H1 (cell line): ENCODE measurements around the gene STXBP5. TPM values are rescaled to one million over a fixed set of nuclear protein-coding genes. Genes with fewer than 3 reads are reported as not detected.
"Not testable (repeated sequence)": the region's sequence is repeated elsewhere in the genome, so short reads cannot be mapped to it uniquely, and the experiment has no call there.

ENCODE experiments used
- CTCF ChIA-PET: fragments of 300-600 bp; sonication (Branson Sonifier 250); formaldehyde crosslinking; loops from one replicate; lab custom pipeline; 2021; ENCODE audit not compliant: partially characterized antibody; lab: Charles Lee
- POLR2A ChIA-PET: fragments of 300-600 bp; sonication (Branson Sonifier 250); formaldehyde crosslinking; loops from one replicate; lab custom pipeline; 2021; ENCODE audit warnings: inconsistent platforms; ENCODE audit not compliant: partially characterized antibody; lab: Charles Lee
- DNase-seq, 2 experiments: peaks; one replicate each; pipeline versions ENCODE4 v3.0.0 to v3.0.0-alpha.2; 2010 to 2022; ENCODE audit warnings: low spot score in 2 of 2, low read depth in 1 of 2, mixed read lengths in 1 of 2
- FAIRE-seq: peaks from 2 replicates; lab custom pipeline; 2011; peaks lifted over from hg19 to GRCh38; lab: Jason Lieb, UNC
- H2AFZ ChIP-seq: 2 replicates; pipeline ENCODE4 v1.8.1; 2012; ENCODE audit warnings: low read length, inconsistent platforms
- H2AK5ac ChIP-seq: 2 replicates; pipeline ENCODE4 v1.6.1; 2013; ENCODE audit warnings: low read depth, low read length
- H2BK120ac ChIP-seq: replicated peaks from 2 replicates; pipeline ENCODE3; 2013; ENCODE audit warnings: low read depth, low read length, inconsistent platforms
- H2BK12ac ChIP-seq: 2 replicates; pipeline ENCODE4 v1.6.1; 2013; ENCODE audit warnings: low read depth, low read length
- H2BK15ac ChIP-seq: 2 replicates; pipeline ENCODE4 v1.6.1; 2013; ENCODE audit warnings: low read length
- H2BK20ac ChIP-seq: 2 replicates; pipeline ENCODE4 v1.6.1; 2013; ENCODE audit warnings: low read length
- H2BK5ac ChIP-seq: 2 replicates; pipeline ENCODE4 v1.6.1; 2013; ENCODE audit warnings: low read depth, low read length
- H3K14ac ChIP-seq: 2 replicates; pipeline ENCODE4 v1.6.1; 2013; ENCODE audit warnings: inconsistent platforms; ENCODE audit not compliant: insufficient read length
- H3K18ac ChIP-seq: 2 replicates; pipeline ENCODE4 v1.6.1; 2013; ENCODE audit warnings: low read length; ENCODE audit errors: extremely low read depth
- H3K23ac ChIP-seq: 2 replicates; pipeline ENCODE4 v1.6.1; 2013; ENCODE audit warnings: inconsistent platforms; ENCODE audit not compliant: insufficient read length
- H3K23me2 ChIP-seq: 2 replicates; pipeline ENCODE4 v1.6.1; 2013; ENCODE audit warnings: low read depth, low read length
- H3K27ac ChIP-seq: 2 replicates; pipeline ENCODE4 v1.6.1; 2011; ENCODE audit warnings: low read depth, low read length, inconsistent platforms
- H3K27me3 ChIP-seq, 4 experiments: replicated peaks in 1 of 4; 1 replicate in 1 of 4; 2 replicates in 3 of 4; pipeline versions ENCODE4 v1.6.1 to v1.8.1; 2011 to 2013; ENCODE audit warnings: low read length in 3 of 4, mild to moderate bottlenecking in 3 of 4, inconsistent platforms in 2 of 4, mixed read lengths in 2 of 4, moderate library complexity in 1 of 4; ENCODE audit not compliant: control insufficient read depth in 3 of 4, insufficient read depth in 3 of 4; ENCODE audit errors: extremely low read depth in 1 of 4
- H3K36me3 ChIP-seq, 4 experiments: 2 replicates each; pipeline versions ENCODE4 v1.6.1 to v1.8.1; 2011 to 2013; ENCODE audit warnings: mild to moderate bottlenecking in 4 of 4, low read length in 3 of 4, moderate library complexity in 2 of 4, control low read depth in 1 of 4, inconsistent platforms in 1 of 4; ENCODE audit not compliant: insufficient read depth in 4 of 4, control insufficient read depth in 2 of 4
- H3K4ac ChIP-seq: replicated peaks from 2 replicates; pipeline ENCODE3; 2013; ENCODE audit warnings: low read length, low read depth, mixed read lengths, inconsistent platforms; ENCODE audit not compliant: insufficient read length
- H3K4me1 ChIP-seq, 4 experiments: replicated peaks in 1 of 4; 1 replicate in 1 of 4; 2 replicates in 3 of 4; pipeline versions ENCODE4 v1.6.1 to v1.8.1; 2011 to 2013; ENCODE audit warnings: low read length in 3 of 4, inconsistent platforms in 2 of 4, mixed read lengths in 1 of 4; ENCODE audit not compliant: insufficient read depth in 4 of 4, control insufficient read depth in 3 of 4
- H3K4me2 ChIP-seq, 2 experiments: 2 replicates each; pipeline versions ENCODE4 v1.6.1 to v1.8.1; 2011 to 2013; ENCODE audit warnings: low read depth in 2 of 2, low read length in 2 of 2, control low read depth in 1 of 2, inconsistent platforms in 1 of 2, mild to moderate bottlenecking in 1 of 2; ENCODE audit not compliant: insufficient read depth in 1 of 2
- H3K4me3 ChIP-seq, 4 experiments: fragments of 200-600, 300-600 bp in 1 of 4; sonication (generic), shearing (Covaris generic), sonication (Bioruptor Twin) in 1 of 4; 2 replicates each; pipeline versions ENCODE4 v1.5.1 to v1.8.1; 2011 to 2016; ENCODE audit warnings: low read length in 4 of 4, low read depth in 3 of 4, control low read depth in 2 of 4, inconsistent platforms in 2 of 4, mild to moderate bottlenecking in 2 of 4, mixed read lengths in 1 of 4, moderate library complexity in 1 of 4; ENCODE audit not compliant: insufficient read depth in 2 of 4; ENCODE audit errors: extremely low read depth in 1 of 4
- H3K56ac ChIP-seq: replicated peaks from 2 replicates; pipeline ENCODE3; 2013; ENCODE audit warnings: low read depth, mild to moderate bottlenecking, mixed read lengths, low read length, inconsistent platforms; ENCODE audit not compliant: insufficient read length
- H3K79me1 ChIP-seq: 2 replicates; pipeline ENCODE4 v1.6.1; 2013; ENCODE audit warnings: low read depth, low read length, control low read depth
- H3K79me2 ChIP-seq, 2 experiments: 2 replicates each; pipeline versions ENCODE4 v1.6.1 to v1.8.1; 2012 to 2013; ENCODE audit warnings: low read length in 2 of 2, mild to moderate bottlenecking in 2 of 2, inconsistent platforms in 1 of 2; ENCODE audit not compliant: insufficient read depth in 2 of 2, control insufficient read depth in 1 of 2
- H3K9ac ChIP-seq, 4 experiments: replicated peaks in 1 of 4; 1 replicate in 1 of 4; 2 replicates in 3 of 4; pipeline versions ENCODE4 v1.6.1 to v1.8.1; 2011 to 2013; ENCODE audit warnings: low read depth in 3 of 4, low read length in 3 of 4, control low read depth in 2 of 4, mild to moderate bottlenecking in 2 of 4, moderate library complexity in 2 of 4, inconsistent platforms in 1 of 4; ENCODE audit errors: extremely low read depth in 1 of 4
- H3K9me3 ChIP-seq, 2 experiments: 2 replicates each; pipeline versions ENCODE4 v1.6.1 to v1.8.1; 2012 to 2013; ENCODE audit warnings: mild to moderate bottlenecking in 2 of 2, moderate library complexity in 2 of 2, control low read depth in 1 of 2, inconsistent platforms in 1 of 2, low read depth in 1 of 2, low read length in 1 of 2, mixed read lengths in 1 of 2; ENCODE audit not compliant: insufficient read depth in 2 of 2
- H4K20me1 ChIP-seq, 2 experiments: replicated peaks in 1 of 2; 2 replicates each; pipeline versions ENCODE3 to v1.8.1; 2011 to 2013; ENCODE audit warnings: inconsistent platforms in 2 of 2, low read length in 2 of 2, mild to moderate bottlenecking in 1 of 2; ENCODE audit not compliant: insufficient read depth in 2 of 2, control insufficient read depth in 1 of 2
- H4K5ac ChIP-seq: 2 replicates; pipeline ENCODE4 v1.6.1; 2013; ENCODE audit warnings: low read length, low read depth, mixed read lengths, inconsistent platforms; ENCODE audit not compliant: insufficient read length
- H4K8ac ChIP-seq: 2 replicates; pipeline ENCODE4 v1.8.0; 2013; ENCODE audit warnings: mild to moderate bottlenecking, moderate library complexity, low read length, inconsistent platforms; ENCODE audit not compliant: insufficient read depth; ENCODE audit errors: extremely low read depth
- H4K91ac ChIP-seq: replicated peaks from 2 replicates; pipeline ENCODE3; 2013; ENCODE audit warnings: low read length, mixed read lengths, inconsistent platforms; ENCODE audit not compliant: insufficient read length
- POLR2AphosphoS5 ChIP-seq: IDR thresholded peaks from 2 replicates; pipeline ENCODE4 v1.6.1; 2011; ENCODE audit warnings: low read depth, low read length
- WGBS, 2 experiments: shearing (Covaris generic) in 1 of 2; methylation state at CpG; one replicate each; pipeline versions ENCODE4 v1.1.6 to v1.1.7; 2013 to 2015; ENCODE audit warnings: low lambda C conversion rate in 2 of 2, mixed read lengths in 2 of 2, inconsistent platforms in 1 of 2, low coverage in 1 of 2, missing lambda C conversion rate in 1 of 2; ENCODE audit not compliant: insufficient replicate concordance in 2 of 2, insufficient coverage in 1 of 2, insufficient read length in 1 of 2; ENCODE audit errors: extremely low coverage in 1 of 2, missing lambda C conversion rate in 1 of 2; 5-methylcytosine and 5-hydroxymethylcytosine counted together
- polyA plus RNA-seq, 7 experiments: library from polyadenylated mRNA; depleted of rRNA in 3 of 7; stranded (reverse) in 5 of 7; unstranded in 2 of 7; fragments of >200 nt in 5 of 7; fragments of 200-250 nt in 2 of 7; gene quantifications; 1 replicate in 5 of 7; 2 replicates in 1 of 7; 4 replicates in 1 of 7; pipeline versions ENCODE4 v1.2.1 to v1.2.3, GENCODE V29; 2011 to 2013; ENCODE audit warnings: missing spikeins in 2 of 7, mixed read lengths in 2 of 7
- total RNA-seq: library from RNA; stranded (reverse); fragmentation: NEBNext Ultra II Directional; extraction: Animal tissue kit (Norgen Biotek cat#: 25700); gene quantifications from 2 replicates; pipeline ENCODE4 v1.2.1, GENCODE V29; 2021

The STXBP5 gene
- total and polyA plus RNA-seq, 2 of the 8 experiments (the other 6 are each of a cell fraction or from before 2014, with no cell fraction given) = 2.7 to 10.8 TPM

DNA sequence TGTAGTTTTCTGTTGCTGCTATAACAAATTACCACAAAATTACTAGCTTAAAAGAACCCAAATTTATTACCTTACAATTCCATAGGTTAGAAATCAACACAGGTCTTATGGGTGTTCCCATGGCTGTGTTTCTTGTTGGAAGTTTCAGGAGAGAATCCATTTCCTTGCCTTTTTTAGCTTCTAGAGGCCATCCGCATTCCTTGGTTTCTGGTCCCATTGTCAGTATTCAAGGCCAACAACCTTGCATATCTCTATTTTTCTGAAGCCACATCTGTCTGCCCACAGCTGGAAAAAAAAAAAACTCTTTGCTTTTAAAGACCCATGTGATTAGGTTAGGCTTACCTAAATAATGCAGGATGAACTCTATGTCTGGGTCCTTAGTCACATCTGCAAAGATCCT lies 174.6 kb downstream of the STXBP5 start (continued):
- TF ChIP-seq POLR2AphosphoS5 = no peak

DNA sequence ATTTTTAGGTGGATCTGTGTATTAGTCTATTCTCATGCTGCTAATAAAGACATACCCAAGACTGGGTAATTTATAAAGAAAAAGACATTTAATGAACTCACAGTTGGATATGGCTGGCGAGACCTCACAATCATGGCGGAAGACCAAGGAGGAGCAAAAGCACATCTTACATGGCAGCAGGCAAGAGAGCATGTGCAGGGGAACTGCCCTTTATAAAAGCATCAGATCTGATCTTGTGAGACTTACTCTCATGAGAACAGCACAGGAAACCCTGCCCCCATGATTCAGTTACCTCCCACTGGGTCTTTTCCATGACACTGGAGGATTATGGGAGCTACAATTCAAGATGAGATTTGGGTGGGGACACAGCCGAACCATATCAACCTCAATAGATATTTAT lies 176.6 kb downstream of the STXBP5 start:
- H3K79me2 ChIP-seq, H3K23me2 ChIP-seq, FAIRE-seq, H2AK5ac ChIP-seq, H3K4me2 ChIP-seq, H2BK12ac ChIP-seq, H4K20me1 ChIP-seq, H4K5ac ChIP-seq, H4K91ac ChIP-seq, DNase-seq, H3K4me3 ChIP-seq, H3K27ac ChIP-seq, H3K14ac ChIP-seq, H4K8ac ChIP-seq, H3K23ac ChIP-seq, H3K18ac ChIP-seq, H3K27me3 ChIP-seq, H2BK15ac ChIP-seq, H3K36me3 ChIP-seq, H3K4ac ChIP-seq, H3K9me3 ChIP-seq, H2BK20ac ChIP-seq, POLR2A ChIA-PET, H2AFZ ChIP-seq, H3K79me1 ChIP-seq, H2BK5ac ChIP-seq, H3K56ac ChIP-seq, H3K9ac ChIP-seq, H3K4me1 ChIP-seq, H2BK120ac ChIP-seq: not testable (repeated sequence)
- 98% methylated on average over 3 of the region's 3 CpGs; no CpG with 5 or more reads in 1 of the 2 experiments for WGBS, 2 experiments
- CTCF ChIA-PET = interaction anchor here (1.0 kb wide), 1 partner anchor 797 kb away, joined by 3 read pairs; no protein-coding TSS in a partner anchor
